NCI-H128 (cell line): Measurements from ENCODE around the gene BCAS3.

ENCODE experiments used
- DNase-seq: peaks from one replicate; lab custom pipeline; 2025; ENCODE audit not compliant: unreplicated experiment; lab: John Stamatoyannopoulos, UW

The BCAS3 gene

GRCh38 chr17:61412860-61413660, 735.4 kb downstream of the BCAS3 start:
- DNase-seq = no peak

DNA sequence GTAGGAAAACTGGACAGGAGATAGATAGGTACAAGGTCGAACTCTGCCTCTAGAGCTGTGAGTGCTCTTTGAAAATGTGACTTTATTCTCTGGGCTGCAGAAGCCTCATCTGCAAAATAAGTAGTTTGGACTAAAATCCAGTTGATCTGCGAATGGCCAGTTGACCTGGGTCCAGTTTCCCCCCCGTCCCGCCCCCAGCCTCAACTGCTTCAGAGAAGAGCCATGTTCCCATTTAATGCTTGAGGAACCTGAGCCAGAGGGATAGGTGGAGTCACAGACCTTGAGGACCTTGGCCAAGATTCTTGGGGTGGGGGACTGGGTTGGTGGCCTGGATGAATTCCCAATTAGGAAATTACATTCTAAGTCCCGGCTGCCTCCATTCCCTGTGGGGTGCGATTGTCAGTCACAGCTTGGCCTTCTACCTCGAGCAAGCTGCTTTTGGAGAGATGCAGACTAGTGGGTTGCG, 736.0 kb downstream of the BCAS3 start:
- DNase-seq = no peak

DNA sequence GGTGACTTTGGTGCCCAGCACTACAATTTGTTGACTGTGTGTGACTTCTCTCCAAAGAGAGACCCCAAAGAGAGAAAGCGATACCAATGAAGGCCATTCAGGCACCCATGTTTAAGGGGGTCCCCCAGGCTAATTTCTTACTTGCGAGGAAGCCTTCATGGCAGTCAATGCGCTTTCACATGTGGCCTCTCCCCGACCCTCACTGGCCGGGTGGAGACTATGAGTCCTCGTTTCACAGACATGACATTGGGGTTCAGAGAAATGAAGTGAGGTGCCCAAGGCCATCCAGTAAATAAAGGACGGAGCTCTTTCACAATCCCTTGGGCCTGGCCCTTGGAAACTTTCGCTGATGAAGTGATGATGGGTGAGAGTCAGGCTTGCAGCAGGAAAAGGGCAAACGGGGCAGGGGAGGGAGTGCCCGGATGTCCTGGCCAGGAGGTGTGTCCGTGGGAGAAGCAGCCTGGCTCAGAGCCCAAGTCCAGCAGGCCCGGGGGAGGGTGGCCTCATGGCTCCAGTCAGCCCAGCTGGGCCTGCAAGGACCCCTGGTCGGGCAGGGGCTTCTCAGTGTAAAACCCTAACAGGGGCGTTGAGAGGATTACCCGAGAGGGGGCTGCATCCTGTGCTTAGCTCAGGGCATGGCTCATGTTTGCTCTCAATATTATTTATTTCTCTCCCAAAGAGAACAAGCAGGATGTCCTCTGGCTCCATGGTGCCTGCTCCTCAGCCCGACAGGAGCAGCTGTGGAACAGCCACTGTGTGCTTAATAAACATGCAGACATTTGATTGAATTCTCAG, 736.7 kb downstream of the BCAS3 start:
- no peak for DNase-seq

DNA sequence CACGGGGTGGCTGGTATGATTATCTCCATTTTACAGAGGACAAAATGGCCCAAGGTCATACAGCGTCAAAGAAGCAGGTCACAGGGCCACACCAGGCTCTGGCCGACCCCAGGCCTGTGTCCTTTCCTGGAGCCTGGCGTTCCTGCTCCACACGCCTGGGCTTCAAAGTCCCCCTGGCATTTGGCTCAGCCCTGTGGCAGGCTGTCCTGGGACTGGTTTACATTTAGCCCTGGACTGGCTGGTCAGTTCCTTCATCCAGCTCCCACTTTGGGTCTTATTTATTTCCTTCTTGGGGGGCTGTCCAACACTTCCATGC, 737.2 kb downstream of the BCAS3 start:
- DNase-seq = no peak

- no peak for DNase-seq
Measured at GRCh38 chr17:61415374-61416210, 737.9 kb downstream of the BCAS3 start.

DNA sequence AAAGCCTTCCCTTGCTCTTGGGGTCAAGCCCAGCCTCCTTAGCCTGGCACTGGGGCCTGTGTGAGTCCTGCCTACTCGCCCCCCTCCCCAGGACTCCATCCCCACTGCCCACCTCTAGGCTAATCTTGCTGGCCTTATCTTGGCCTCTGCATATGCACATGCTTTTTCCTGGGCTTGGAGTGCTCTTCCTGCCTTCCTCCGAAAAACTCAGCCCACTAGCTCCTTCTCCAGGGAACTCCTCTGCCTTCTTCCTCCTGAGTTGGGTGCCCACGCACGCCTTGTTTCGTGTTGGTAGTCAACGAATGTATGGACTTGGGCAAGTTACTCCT, 738.5 kb downstream of the BCAS3 start:
- DNase-seq = no peak

DNA sequence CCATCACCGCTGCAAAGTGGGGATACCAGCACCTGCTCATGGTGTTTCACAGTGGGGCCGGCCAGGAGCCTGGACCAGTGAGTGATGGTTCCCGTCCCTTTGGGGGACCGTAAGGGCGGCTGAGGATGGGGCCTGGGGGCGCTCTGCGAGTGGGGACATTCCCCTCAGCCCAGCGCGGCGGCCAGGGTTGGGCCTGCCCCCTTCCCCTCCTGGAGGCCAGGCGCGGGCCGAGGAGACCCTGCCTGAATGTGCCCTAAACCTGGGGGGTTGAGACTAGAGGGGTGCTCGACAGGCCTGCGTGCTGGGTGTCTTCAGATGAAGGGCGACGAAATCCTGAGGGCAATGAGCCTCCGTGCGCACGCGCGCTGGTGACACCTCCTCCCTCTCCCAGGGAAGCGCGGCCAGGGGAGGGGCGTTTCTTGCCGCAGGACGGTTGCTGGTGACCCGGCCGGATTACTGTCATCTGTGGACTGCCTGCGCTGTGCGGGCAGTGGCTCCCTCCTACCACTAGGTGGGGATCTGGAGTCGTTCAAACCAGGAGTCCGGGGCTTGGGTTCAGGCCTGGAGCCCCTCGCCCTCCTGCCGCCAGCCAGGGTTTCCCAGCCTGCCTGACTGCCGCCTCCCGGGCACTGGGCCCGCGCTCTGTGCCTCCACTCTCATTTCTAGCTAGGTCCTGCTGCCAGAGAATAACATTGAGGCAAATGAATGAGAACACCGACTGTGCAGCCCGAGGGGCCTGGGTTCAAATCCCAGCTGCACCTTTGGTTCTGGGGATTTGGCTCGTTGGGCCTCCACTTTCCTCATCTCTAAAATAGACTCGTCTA, 739.1 kb downstream of the BCAS3 start:
- no peak for DNase-seq

- no peak for DNase-seq
Measured at GRCh38 chr17:61418449-61418848, 740.8 kb downstream of the BCAS3 start.

DNA sequence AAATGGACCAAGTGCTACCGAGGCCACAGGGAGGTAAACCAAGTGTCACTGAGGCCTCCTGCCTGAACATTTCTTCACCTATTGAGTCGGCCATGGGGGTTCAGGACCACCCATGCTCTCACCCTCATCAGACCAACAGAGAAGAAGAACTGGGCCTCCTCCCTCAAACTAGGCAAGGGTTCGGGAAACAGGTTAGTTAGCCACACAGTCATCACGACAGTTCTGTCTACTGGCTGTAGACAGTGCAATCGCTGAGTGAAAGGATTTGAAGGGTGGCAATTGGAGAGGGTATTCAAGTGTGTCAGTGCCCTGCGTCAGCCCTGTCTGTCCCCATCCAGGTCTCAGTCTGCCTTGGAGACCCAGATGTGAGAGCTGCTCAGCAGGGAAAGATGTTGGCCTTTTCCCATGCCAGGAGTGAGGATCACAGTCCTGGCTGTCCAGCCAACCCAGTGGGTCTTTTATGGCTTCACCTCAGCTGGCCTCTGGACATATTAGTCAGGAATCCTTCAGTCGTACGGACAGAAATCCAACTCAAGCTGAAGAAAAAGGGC, 741.9 kb downstream of the BCAS3 start:
- DNase-seq = no peak

GRCh38 chr17:61420052-61420451, 742.4 kb downstream of the BCAS3 start:
- no peak for DNase-seq

- no peak for DNase-seq
Measured at GRCh38 chr17:61420745-61421398, 743.2 kb downstream of the BCAS3 start.

GRCh38 chr17:61421460-61421859, 743.8 kb downstream of the BCAS3 start:
- DNase-seq = no peak

DNA sequence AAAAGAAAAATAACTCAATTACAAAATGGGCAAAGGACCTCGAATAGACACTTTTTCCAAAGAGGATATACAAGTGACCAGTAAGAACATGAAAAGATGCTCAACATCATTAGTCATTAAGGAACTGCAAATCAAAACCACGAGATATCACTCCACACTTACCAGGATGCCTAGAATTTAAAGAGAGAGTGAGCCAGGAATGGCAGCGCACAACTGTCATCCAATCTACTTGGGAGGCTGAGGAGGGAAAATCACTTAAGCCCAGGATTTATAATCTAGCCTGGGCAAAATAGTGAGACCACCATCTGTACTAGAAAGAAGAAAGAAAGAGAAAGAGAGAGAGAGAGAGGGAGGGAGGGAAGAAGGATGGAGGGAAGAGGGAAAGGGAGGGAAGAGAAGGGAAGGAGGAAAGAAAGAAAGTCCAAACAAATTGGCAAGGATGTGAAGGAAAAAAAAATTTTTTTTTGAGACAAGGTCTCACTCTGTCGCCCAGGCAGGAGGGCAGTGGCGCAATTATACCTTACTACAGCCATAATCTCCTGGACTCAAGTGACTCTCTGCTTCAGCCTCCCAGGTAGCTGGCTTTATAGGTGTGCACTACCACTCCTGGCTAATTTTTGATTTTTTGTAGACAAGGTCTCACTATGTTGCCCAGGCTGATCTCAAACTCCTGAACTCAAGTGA, 744.6 kb downstream of the BCAS3 start:
- no peak for DNase-seq

DNA sequence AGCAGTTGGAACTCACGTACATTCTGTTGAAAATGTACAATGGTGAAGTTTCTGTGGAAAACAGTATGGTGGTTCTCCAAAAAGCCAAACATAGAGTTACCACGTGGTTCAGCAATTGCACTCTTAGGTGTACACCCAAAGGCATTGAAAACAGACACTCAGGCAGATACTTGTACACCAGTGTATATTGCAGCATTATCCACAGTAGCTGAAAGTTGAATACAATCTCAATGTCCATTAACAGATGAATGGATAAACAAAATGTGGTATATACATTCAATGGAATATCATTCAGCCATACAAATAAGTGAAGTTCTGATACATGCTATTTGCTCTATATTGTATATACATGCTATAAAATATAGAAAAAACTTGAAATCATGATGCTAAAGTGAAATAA, 745.2 kb downstream of the BCAS3 start:
- no peak for DNase-seq

DNA sequence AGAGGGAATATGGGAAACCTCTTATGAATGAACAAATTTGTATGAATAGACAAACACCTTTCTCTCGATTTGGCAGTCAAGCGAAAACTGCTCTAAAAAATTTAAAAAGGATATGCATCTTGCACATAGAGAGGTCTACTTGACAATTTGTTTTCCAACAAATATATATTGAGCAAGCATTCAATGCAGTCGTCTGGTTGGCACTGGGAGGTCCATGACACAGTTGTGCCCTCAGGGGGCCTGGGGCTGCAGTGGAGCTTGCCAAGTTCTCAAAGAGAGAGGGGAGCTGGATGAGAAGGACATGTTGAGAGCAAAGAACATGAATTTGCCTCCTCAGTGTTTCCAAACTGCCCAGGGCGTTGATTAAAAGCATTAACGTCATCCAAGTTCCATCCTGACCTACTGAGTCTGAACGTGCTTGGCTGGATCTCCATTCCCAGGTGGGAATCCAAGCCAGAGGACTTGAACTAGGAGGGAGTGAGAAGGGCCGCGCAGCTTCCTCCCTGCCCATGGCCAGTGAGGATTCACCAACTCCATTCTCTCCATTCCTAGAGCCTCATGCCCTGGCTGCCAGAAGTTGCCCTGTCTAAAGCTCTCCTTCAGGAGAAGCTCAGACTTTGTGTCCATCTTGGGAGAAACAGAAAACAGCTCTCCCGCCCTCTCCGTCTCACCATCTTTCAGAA, 746.5 kb downstream of the BCAS3 start:
- no peak for DNase-seq

DNA sequence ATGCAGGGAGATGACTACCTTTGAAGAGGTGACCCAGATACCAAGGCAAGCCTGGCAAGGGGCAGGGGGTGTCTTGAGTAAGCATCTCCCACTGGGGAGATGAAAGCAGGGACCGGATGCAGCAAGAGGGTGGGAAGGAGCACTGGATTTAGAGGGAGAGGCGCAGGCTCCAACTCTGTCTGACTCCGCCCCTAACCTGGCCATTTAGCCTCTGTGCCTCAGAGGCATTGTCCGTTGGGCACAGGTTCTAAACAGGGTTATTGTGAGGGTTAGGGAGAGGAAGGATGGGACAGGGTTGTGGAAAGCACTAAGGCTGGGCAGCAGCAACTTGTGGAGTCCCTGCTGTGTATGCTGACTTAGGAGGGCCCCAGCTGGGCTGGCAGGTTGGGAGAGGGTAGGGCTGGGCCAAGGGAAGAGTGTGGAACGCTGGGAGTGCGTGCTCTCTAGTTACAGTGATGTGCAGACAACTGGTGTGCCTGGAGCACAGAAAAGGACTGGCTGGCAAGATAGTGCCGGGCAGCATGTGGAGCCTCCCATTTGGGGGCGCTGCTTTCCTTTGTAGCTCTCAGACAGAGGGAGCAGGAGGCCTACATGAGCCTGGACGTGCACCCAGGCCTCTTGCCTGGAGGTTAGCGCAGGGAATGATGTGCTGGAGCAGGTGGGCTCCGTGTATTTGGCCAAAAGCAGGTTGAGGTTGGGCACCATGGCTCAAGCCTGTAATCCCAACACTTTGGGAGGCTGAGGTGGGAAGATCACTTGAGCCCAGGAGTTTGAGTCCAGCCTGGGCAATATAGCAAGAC, 748.2 kb downstream of the BCAS3 start:
- no peak for DNase-seq

GRCh38 chr17:61426482-61427304, 749.0 kb downstream of the BCAS3 start:
- DNase-seq = no peak
